GM19035 (cell line): ENCODE data around the gene CHD1.

Experiments used
- ATAC-seq: cut with Tn5 transposase; IDR thresholded peaks from one replicate; pipeline ENCODE4 v1.9.1; 2021; ENCODE audit not compliant: unreplicated experiment

The CHD1 gene

DNA sequence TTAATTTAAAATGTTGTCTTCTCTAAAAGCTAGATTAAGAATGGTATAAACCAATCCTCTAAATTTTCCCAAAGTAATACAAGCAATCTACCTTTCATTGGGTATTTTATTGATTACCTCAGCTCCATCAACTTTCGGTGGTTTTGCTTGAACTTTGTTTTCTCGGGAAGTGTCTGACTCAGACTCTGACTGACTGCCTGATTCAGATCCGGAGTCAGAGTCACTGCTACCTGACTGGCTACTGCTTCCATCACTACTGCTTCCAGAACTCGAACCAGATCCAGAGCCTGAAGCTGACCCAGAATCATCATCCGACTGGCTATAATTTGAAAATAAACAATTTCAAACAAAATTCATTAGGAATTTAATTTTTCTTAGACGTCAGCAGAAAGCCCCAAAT, 24.0 kb downstream of the CHD1 start:
- no peak for ATAC-seq

DNA sequence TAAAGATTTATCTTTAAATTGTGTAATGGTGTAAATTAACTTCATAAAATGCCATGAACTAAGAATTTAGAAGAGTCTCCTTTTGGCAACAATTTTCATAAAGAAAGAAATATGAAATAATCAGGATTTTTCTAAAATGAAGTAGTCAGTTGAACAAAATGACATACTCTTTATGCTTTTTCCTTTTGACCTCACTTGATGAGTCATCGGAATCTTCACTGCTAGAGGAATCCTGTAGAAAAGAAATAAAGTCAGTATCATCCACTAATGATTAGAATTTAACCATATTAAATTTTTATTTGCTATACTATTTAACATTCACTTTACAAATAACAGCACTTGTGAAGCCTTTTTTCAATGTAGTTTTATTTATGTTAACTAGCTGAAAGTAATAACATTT, 26.1 kb downstream of the CHD1 start:
- ATAC-seq, result no peak

DNA sequence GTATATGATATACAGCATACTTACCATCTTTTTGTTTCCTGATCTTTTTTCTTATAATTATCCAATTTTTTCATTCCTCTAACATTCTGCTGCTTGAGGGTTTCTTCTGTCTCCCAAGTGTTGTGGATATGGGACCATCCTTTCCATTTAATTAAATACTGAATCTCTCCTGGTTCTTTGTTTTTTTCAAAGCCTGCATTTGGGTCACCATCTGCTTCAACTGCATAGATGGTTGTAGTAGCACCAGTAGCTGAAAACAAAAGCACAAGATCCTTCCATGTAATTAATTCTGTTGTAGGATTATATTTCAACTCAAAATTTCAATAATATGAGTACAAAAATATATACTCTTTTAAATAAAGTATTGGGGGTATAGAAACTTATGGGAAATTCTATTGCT, 29.4 kb downstream of the CHD1 start:
- no peak for ATAC-seq

DNA sequence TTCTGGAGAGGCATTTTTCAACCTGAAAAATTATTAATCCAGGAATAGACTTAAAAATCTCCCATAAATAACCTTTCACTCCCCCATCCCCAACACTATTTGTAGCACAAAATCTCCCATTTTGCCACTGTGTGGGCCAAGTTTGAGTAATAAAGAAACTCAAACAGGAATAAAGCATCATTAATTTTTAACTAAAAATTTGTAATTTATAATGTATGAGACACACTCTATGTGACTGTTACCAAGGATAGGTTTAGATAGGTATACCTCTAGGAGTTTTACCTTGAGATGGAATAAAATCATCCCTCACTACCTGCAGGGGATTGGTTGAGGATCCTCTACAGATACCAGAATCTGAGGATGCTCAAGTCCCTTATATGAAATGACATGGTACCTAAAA, 30.1 kb downstream of the CHD1 start:
- ATAC-seq, result no peak

DNA sequence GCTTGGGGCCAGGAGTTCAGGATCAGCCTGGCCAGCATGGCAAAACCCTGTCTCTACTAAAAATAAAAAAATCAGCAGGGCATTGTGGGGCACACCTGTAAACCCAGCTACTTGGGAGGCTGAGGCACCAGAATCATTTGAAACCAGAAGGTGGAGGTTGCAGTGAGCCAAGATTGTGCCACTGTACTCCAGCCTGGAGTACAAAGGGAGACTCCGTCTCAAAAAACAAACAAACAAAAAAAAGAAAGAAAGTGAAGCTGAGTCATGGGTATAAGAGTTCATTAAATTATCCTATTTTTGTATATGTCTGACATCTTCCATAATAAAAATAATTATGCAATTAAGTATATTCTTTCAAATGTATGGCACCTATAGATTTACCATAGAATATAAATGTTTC, 37.2 kb downstream of the CHD1 start:
- ATAC-seq, result no peak

DNA sequence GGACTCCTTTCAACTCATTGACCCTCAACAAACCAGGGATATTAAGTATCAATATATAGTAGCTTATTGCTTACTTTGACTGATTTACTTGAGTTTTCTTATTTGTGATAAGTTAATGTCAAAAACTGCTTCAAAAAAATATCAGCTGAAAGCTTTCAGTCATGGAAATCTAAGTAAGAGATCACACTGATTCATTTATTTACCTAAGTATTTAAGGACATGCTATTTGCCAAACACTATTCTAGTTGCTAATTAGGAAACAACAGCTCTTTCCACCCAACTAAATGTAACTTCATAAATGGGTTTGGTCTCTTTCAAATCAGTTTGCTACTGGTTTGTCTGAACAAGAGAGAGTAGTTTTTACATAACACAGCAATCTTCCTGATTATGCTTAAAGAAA, 48.2 kb downstream of the CHD1 start:
- no peak for ATAC-seq

DNA sequence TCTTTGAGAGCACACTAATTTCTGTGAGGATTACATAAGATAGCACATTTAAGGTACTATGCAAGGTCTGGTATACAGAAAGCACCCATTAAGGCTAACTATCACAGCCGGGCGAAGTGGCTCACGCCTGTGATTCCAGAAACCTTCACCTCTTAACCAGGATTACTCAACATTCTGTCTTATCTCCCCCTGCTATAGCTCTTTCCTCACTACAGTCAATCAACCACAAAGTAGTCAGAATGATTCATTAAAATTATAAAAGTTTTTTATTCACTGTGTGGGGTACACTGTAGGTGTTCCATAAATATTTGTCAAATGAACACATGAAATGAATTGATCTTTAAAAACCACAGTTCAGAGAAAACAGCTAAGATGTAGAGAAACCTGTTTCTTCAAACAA, 48.7 kb downstream of the CHD1 start:
- ATAC-seq, result no peak

DNA sequence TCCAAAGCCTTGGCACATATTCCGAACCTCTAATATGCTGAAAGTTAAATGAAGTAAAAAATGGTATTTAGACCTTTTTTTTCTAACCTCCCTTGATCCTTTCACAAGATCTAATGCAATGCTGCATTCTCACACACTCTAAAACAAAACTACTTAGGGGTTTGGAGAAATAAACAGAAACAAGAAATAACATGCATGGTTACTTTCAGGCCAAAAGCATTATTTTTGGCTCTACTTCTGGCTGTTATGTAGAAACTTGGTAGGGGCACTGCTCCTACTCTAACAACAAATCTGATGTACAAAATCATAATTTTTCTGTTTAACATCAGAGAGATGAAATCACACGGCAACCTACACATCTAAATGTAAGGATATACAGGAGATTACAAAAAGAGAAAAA, 51.2 kb downstream of the CHD1 start:
- ATAC-seq, result no peak

DNA sequence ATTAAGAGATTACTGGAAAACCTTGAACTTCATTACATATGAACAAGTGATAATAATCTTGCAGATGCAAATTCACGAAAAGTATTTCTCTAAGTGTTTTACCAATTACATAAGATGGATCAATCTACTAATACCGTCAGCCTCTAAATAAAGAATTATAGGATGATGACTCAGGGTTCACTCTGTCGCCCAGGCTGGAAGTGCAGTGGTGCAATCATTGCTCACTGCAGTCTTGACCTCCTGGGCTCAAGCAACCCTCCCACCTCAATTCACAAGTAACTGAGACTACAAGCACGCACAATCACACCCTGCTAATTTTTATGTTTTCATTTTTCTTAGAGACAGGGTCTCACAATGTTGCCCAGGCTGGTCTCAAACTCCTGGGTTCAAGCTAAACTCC, 56.1 kb downstream of the CHD1 start:
- no peak for ATAC-seq

DNA sequence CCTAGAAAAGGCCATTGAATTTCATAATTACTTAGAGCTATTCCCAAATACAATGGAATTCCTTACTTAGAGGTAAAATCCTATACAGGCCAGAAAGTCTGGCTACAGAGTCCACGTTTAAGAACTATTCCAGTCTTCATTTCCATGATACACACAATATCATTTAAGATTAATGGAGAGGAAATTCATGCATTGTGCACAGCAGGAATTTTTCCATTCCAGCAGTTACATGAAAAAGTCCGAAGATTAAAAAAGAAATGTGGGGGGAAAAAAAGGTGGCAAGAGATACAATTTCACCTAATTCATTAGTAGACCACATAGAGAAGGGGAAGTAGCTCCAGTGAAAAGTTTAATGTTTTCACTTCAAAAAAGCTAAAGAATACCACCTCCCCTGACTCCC, 63.1 kb downstream of the CHD1 start:
- no peak for ATAC-seq

DNA sequence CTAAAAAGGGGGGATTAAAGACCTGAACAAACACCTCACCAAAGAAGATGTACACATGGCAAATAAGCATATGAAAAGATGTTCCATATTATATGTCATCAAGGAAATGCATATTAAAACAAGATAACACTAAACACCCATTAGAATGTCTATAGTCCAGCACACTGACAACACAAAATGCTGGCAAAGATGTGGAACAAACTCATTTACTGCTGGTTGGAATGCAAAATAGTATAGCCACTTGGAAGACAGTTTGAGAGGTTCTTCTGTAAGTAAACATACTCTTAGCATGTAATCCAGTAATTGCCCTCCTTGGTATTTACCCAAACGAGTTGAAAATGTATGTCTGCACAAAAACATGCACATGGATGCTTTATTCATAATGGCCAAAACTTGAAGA, 81.8 kb downstream of the CHD1 start:
- no peak for ATAC-seq

DNA sequence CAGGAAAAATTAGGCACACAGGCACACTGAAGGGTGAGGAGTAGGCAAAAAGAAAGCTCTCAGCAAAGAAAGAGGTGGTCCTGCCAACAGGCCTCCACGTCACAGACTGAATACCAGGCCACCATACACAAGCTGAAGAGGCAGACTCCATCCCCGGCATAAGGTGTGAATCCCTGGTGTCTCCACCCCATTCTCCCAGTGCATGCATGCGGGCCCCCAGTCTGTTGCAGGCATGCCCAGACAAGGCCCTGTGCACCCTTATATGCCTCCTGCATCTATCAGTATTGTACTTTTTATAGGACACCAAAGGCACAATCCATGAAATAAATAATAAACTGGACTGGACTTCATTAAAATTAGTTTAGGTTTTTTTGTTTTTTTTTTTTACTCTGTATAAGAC, 82.3 kb downstream of the CHD1 start:
- ATAC-seq, result no peak

DNA sequence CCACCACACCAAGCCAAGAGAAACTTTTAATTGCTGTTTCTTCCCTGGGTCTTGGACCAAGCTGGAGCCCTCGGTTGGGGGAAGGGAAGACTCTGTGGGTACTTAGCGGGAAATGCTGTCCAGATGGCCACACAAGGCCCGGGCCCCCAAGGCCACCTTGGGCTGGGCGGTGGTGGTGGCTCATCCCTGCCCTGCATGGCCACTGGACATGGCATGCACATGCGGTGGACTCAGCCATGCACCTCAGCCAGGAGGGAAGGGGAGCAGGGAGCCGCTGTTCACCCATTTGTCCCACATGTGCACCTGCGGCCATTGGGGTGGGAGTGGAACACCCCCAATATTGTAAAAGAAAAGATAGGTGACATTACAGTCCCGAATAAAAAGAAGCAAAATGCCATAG, 82.9 kb downstream of the CHD1 start:
- ATAC-seq, result no peak

DNA sequence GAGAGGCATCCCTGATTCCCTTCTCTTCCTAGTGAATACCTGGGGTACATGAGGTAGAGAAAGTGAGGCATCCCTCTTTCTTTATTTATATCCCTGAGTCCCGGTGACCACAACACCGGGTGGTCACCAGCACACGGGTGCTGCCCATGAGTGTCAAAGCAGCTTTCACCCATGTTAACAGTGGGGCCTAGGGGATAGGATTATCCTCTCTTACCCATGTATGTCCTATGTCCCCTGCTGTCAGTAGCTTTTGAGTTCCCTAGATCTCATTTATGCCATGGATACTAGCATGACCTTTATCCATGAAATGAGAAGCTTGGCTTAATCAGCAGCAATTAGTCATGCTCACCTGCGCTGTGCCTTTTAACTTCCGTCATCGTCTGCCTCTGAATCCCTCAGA, 83.9 kb downstream of the CHD1 start:
- no peak for ATAC-seq

DNA sequence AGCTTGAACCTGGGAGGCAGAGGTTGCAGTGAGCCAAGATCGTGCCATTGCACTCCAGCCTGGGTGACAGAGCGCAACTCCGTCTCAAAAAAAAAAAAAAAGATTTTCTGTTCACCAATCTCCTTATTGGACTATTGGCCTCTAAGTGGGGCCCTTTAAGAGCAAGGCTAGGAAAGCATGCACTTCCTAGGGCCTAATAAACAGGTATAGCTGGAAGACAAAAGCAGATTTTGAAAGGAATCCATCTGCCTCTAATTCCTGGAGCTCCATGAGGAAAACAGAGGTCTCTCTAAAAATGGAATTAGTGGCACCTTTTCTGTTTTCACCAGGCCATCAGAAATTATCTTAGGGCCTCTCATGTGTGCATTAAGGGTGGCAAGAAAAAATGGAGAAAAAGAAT, 85.3 kb downstream of the CHD1 start:
- ATAC-seq, result no peak

DNA sequence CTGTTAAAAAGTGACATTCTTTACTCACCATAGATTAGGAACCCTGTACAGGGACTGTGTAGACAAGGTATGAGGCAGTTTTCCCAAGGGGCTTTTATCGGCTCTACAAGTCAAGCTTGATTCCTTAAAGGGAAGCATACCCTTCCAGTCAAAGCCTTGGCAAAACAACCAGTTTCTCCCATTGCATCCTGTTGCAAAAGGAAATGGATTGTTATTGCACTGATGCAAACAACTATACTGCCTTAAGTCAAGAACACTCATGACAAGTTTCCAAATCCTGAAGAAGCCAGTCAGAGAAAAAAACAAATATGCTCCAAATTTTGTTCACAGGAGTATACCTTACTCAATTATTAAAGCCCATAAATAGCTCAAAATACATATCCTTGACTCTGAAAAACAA, 87.9 kb downstream of the CHD1 start:
- no peak for ATAC-seq

DNA sequence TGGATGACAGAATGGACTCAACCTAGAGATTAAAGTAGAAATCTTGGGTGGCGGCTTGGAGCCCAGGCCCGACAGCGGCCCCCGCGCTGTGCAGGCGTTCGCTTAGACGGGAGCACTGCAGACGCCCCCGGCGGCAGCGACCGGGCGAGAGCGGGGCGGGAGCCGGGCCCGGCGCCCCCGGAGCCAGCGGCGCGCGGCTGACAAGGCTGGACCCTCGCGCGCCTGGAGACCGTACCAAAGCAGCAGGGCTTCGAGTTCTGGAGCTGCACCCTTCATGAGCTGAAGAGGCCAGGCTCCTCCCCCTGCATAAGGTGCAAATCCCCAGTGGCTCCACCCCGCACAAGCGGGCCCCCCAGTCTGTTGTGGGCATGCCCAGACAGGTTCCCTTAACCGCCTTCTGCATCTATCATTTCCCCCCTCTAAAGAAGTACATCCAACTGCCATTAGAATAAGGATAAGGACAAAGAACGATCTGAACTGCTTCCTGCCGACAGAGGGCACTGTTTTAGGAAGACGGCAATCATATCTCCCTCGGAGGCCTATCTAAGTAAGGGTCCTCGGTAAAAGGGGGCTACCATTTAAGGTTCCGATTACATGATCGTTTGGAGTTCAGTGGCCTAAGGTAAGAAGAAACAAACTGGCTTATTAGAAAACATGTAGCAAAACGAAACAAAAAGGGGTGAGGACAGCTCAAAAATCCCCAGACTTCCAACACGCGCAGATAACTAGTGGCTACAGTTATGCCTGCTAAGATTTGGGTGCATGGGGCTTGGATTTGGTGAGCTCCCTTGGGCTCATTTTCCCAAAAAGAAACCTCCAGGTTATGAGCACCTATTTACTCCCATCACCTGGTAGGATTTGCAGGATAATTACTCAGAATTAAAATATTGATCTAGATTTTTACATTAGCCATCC, 89.1 kb downstream of the CHD1 start:
- ATAC-seq, result peak; percentile 69

DNA sequence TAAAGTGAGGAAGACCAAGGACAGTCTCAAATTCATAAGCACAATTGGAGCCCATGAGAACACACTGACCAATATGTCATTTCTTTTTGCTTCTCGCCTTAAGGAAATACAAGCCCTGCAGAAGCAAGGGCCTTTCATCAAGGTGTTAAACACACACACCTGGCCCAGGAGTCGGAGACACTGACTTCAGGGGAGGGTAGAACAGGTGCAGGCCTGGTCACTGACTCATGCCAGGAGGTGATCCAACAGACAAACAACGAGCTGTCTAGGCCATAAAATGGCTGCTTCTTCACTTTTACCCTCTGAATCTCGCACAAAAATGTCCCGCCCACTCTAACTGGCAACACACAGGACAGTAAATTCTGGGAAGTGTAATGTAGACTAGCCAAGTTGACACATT, 92.6 kb downstream of the CHD1 start:
- ATAC-seq, result no peak

DNA sequence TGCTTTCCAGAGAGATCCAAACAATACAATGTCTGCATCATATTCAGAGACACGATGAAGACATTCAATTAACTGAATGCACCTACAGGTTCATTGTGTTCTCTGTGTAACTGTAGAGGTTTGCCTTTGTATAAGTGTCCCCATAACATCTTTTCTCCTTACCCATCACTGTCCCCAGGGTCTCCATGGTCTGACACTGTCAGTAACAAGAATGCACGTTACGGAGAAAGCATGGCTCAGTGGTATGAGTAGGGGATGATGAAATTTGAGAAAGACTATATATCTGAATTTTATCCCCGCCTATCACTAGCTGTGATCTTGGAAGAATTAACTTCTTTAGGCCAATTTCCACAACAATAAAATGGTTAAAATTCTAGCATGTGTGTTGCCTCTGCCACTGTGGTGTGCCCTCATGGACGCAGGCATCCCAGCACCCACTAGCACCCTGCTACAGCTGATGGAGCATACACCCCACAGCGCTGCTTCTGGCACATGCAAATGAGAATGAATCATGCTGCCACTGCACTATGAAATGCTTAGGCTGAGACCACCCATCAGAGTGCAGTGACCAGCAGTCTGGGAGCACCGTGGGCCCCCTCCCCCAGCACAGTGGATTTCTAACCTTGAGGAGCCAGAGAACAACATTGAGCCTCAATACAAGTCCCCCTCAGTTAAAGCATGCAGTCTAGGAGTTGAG, 101.1 kb downstream of the CHD1 start:
- no peak for ATAC-seq

DNA sequence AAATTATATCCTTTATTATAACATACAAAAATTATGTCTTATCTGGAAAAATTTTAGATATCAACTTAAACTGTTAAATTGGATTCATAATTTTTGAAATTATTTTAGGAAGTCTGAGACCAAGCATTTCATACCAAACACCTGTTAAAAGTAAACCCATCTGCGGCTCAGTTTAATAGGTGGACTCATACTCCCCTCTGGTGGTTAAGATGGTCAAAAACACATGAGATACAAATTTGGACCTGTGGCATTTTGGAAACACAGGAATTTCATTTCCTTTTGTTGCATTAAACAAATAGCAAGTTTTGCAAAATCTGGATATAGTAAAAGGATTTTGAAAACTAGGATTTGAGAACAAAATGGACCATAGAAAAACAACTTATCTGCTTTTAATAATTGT, 101.6 kb downstream of the CHD1 start:
- no peak for ATAC-seq

DNA sequence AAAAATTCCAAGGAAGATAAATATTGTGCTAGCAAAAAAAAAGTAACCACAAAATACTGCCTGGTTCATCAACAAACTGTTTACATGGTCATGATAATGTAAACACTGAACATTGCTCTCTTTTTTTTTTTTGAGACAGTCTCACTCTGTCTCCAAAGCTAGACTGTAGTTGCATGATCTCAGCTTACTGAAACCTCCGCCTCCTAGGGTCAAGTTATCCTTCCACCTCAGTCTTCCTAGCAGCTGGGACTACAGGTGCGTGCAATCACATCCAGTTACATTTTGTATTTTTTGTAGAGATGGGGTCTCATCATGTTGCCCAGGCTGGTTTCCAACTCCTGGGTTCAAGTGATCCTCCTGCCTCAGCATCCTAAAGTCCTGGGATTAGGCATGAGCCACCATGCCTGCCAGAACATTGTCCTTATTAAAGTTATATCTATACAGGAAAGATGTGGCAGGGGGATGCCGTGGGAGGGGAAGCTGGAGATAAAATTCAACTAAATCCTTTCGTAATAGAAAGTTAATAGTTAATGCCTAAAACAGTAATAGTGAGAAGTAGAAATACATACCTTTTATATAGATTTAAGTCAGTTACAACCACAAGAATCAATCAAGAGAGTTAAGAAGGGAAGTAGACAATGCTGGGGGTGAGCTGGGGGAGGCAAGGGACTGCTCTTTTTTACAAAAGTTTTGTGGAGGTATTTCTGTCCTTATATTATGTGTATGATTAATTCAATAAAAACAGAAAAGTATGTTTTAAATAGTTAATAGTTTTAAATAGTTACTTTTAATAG, 103.0 kb downstream of the CHD1 start:
- ATAC-seq, result no peak
